ENCODE data around the gene CMTM3.

CMTM3 gene

GRCh38 chr16:66617010-66617434, 12.5 kb downstream of the CMTM3 start:
- H3K4me3 ChIP-seq (ENCODE audit: low read depth, low read length), result no peak overlapping the region
- no peak for DNase-seq (ENCODE audit: low read depth)
- no peak for TF ChIP-seq CTCF (IDR thresholded peaks at IDR 0.05; ENCODE audit: insufficient read depth, low read depth, low read length, missing control alignments)

GRCh38 chr16:66617728-66618127, 13.2 kb downstream of the CMTM3 start:
- no peak for TF ChIP-seq CTCF (IDR thresholded peaks at IDR 0.05; ENCODE audit: insufficient read depth, low read depth, low read length, missing control alignments)
- no peak overlapping the region for H3K4me3 ChIP-seq (ENCODE audit: low read depth, low read length)
- DNase-seq (ENCODE audit: low read depth), result no peak

DNA sequence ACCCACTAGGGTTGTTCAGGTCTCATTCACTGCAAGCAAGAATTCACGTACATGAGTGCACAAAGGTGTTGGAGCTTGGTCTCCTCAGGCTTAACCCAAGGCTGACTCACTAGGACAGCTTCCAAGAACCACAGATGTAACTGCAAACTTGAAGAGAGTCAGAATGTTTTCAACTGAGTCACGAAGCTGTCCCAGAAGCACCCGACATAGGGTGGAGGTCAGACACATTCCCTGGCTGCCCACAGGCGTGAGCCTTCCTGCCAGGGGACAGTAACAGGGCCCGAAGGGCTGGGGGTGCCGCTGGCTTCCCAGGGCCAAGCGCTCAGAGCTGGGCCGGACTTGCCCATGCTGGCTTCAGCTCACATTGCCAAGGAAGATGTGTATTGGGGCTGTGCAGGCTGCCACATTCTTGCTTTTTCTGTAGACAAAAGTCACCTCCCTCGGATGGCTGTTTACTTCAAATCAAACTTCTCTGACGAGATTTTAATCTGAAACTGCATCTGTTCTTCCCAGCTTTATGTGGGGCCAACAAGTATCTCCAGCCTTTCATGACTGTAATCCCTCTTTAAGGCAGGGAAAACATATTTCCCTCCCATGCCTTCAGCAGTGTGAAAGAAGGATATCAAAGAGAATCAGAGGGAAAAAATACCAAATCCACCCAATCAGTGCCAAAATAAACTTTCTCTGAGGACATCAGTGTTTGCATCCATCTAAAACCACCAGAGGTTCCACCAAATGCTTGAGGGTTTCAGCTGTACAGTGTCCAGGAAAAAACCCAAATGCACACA, 14.3 kb downstream of the CMTM3 start:
- TF ChIP-seq CTCF (IDR thresholded peaks at IDR 0.05; ENCODE audit: insufficient read depth, low read depth, low read length, missing control alignments), result no peak
- DNase-seq (ENCODE audit: low read depth), result no peak
- H3K4me3 ChIP-seq (ENCODE audit: low read depth, low read length), result no peak overlapping the region

DNA sequence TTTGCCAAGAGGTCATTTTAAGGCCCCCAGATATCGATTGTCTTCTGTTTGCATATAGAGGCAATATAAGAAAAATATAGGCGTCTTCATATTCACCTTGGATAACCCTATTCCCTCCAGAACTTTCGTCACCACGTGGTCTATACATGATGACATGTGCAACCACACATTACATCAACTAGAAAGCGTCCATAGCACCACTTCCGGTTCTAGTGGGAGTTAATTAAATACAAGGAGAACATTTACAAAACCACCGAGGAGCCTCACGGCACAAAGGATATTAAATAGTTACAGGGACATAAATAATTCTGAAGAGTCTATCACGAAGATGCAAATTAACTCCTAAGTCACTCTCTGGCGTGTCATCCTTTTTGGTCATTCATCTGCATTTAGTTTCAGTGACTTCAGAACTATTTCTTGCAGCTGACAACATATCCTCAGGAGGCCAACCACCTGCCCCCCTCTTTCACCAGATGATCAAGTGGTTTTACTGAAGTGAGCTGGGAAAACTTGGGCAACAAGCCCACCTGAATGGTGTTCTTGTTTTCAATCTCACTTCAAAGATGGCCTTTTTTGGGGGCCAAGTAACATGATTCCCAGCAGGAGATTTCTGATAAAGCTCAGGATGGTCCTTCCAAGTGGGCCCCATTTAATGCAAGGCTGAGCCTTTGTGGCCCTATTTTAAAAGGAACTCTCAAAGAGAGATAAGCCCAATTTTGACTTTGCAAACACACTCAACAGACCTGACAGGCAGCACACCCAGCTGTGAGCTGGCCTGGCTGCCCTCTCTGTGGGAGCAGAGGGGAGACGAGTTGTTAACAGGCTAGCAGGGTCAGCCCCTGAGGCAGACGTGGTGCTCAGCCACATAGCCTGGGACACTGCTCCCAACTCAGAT, 15.3 kb downstream of the CMTM3 start:
- no peak for DNase-seq (ENCODE audit: low read depth)
- TF ChIP-seq CTCF (IDR thresholded peaks at IDR 0.05; ENCODE audit: insufficient read depth, low read depth, low read length, missing control alignments), result no peak
- no peak overlapping the region for H3K4me3 ChIP-seq (ENCODE audit: low read depth, low read length)

DNA sequence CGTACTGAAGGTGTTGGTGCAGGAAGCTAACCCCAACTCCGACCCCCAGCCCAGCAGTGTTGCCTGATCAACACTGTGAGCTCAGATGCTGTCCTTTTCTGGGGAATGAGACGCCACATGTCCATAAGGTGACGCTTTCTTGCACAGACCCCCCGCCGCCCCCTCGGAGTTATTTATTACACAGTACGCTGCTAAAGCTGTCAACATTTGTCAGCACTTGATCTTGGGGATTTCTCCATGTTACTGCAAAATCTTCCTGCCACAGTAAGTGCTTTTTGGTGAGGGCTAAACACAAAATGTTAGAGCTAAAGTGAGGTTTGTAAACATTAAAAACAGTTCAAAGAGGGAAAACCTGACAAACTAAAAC, 15.9 kb downstream of the CMTM3 start:
- DNase-seq (ENCODE audit: low read depth), result no peak
- H3K4me3 ChIP-seq (ENCODE audit: low read depth, low read length), result no peak overlapping the region
- TF ChIP-seq CTCF (IDR thresholded peaks at IDR 0.05; ENCODE audit: insufficient read depth, low read depth, low read length, missing control alignments), result no peak

GRCh38 chr16:66621973-66622372, 17.5 kb downstream of the CMTM3 start:
- no peak for TF ChIP-seq CTCF (IDR thresholded peaks at IDR 0.05; ENCODE audit: insufficient read depth, low read depth, low read length, missing control alignments)
- no peak for DNase-seq (ENCODE audit: low read depth)
- no peak overlapping the region for H3K4me3 ChIP-seq (ENCODE audit: low read depth, low read length)
